MM.1S (cell line): Measurements from ENCODE around the gene TMEM229B.

ENCODE experiments used
- CTCF ChIP-seq: fragments of 300-600 bp; sonication (generic); IDR thresholded peaks from 2 replicates; pipeline ENCODE4 v1.5.1; 2016; ENCODE audit warnings: antibody characterized with exemption, low read length, mixed read lengths
- EZH2phosphoT487 ChIP-seq: fragments of 300-600 bp; sonication (generic); IDR thresholded peaks from 2 replicates; pipeline ENCODE4 v1.6.1; 2018; ENCODE audit warnings: antibody characterized with exemption, low read length

- TF ChIP-seq CTCF (no peak), EZH2phosphoT487 (no peak)
These were observed 36.9 kb upstream of the TMEM229B start for GRCh38 chr14:67525389-67525788.
